Stimulated activated CD8-positive, alpha-beta memory T cell treated with anti-CD3 and anti-CD28 coated beads, Interleukin-15, amount 100 ng/mL, for 4 hours (primary cell): ENCODE results near the gene SIAH1.
A peak's percentile ranks its signal among the peaks of the same experiment; 100 is the strongest.
"Not testable (repeated sequence)": the region's sequence is repeated elsewhere in the genome, so short reads cannot be mapped to it uniquely, and the experiment has no call there.

Source experiments
- DNase-seq, 2 donors: peaks; one replicate each; pipeline ENCODE4 v3.0.0-alpha.2; 2020; ENCODE audit warnings: low read depth in 2 of 2

SIAH1 gene

GRCh38 chr16:48385253-48386150 is at the start of gene SIAH1:
Gene SIAH1, minus strand, starts transcription at chr16:48385413. Its CDS starts 22,985 bp downstream, at chr16:48362428.
- DNase-seq, result peak; percentile 67 to 77

GRCh38 chr16:48434653-48435317 is 49.6 kb upstream of the SIAH1 start:
- DNase-seq, result no peak

- DNase-seq, result no peak
These were observed 48.8 kb upstream of the SIAH1 start for GRCh38 chr16:48433850-48434530.

GRCh38 chr16:48433116-48433849 is 48.1 kb upstream of the SIAH1 start:
- no peak for DNase-seq

- DNase-seq, result no peak
These were observed 46.9 kb upstream of the SIAH1 start for GRCh38 chr16:48432136-48432535.

GRCh38 chr16:48430890-48431289 is 45.7 kb upstream of the SIAH1 start:
- no peak for DNase-seq

GRCh38 chr16:48426244-48427141 is 41.3 kb upstream of the SIAH1 start:
- no peak for DNase-seq

- no peak for DNase-seq
These were observed 37.3 kb upstream of the SIAH1 start for GRCh38 chr16:48422537-48422936.

GRCh38 chr16:48421741-48422140 is 36.5 kb upstream of the SIAH1 start:
- DNase-seq, result no peak

- DNase-seq, result no peak
These were observed 35.2 kb upstream of the SIAH1 start for GRCh38 chr16:48420437-48420836.

- not testable (repeated sequence) for DNase-seq
These were observed 31.4 kb upstream of the SIAH1 start for GRCh38 chr16:48416617-48417016.

- no peak for DNase-seq
These were observed 28.1 kb upstream of the SIAH1 start for GRCh38 chr16:48413272-48413671.

- no peak for DNase-seq
These were observed 24.8 kb upstream of the SIAH1 start for GRCh38 chr16:48409839-48410632.

GRCh38 chr16:48408688-48409087 is 23.5 kb upstream of the SIAH1 start:
- no peak for DNase-seq

GRCh38 chr16:48405907-48406306 is 20.7 kb upstream of the SIAH1 start:
- DNase-seq, result no peak

- DNase-seq, result no peak
These were observed 19.9 kb upstream of the SIAH1 start for GRCh38 chr16:48405153-48405552.

- not testable (repeated sequence) for DNase-seq
These were observed 17.3 kb upstream of the SIAH1 start for GRCh38 chr16:48402547-48402946.

- DNase-seq, result no peak
These were observed 10.2 kb upstream of the SIAH1 start for GRCh38 chr16:48395375-48395774.

GRCh38 chr16:48394355-48394703 is 9.1 kb upstream of the SIAH1 start:
- DNase-seq, result no peak
